Putamen (tissue), 1 donor: ENCODE results near the gene RNF182.
"Not testable (repeated sequence)": the region's sequence is repeated elsewhere in the genome, so short reads cannot be mapped to it uniquely, and the experiment has no call there.

Experiments
- DNase-seq: peaks from one replicate; pipeline ENCODE4 v3.0.0-alpha.2; 2016; ENCODE audit warnings: low spot score

The RNF182 gene

GRCh38 chr6:14001329-14002012 lies 76.7 kb downstream of the RNF182 start:
- DNase-seq, result no peak

GRCh38 chr6:14002176-14002947 lies 77.6 kb downstream of the RNF182 start:
- no peak for DNase-seq

GRCh38 chr6:14004258-14004657 lies 79.5 kb downstream of the RNF182 start:
- DNase-seq, result no peak

- no peak for DNase-seq
These were observed 84.1 kb downstream of the RNF182 start for GRCh38 chr6:14008809-14009208.

GRCh38 chr6:14009431-14009830 lies 84.7 kb downstream of the RNF182 start:
- DNase-seq, result no peak

GRCh38 chr6:14010275-14010674 lies 85.5 kb downstream of the RNF182 start:
- DNase-seq, result no peak

- DNase-seq, result no peak
These were observed 87.7 kb downstream of the RNF182 start for GRCh38 chr6:14012313-14013030.

- no peak for DNase-seq
These were observed 91.2 kb downstream of the RNF182 start for GRCh38 chr6:14015964-14016363.

GRCh38 chr6:14016432-14016831 lies 91.7 kb downstream of the RNF182 start:
- no peak for DNase-seq

- DNase-seq, result no peak
These were observed 92.3 kb downstream of the RNF182 start for GRCh38 chr6:14016935-14017625.

- DNase-seq, result no peak
These were observed 93.1 kb downstream of the RNF182 start for GRCh38 chr6:14017626-14018475.

GRCh38 chr6:14018559-14018958 lies 93.8 kb downstream of the RNF182 start:
- DNase-seq, result not testable (repeated sequence)

GRCh38 chr6:14020551-14020950 lies 95.8 kb downstream of the RNF182 start:
- no peak for DNase-seq

- DNase-seq, result no peak
These were observed 96.7 kb downstream of the RNF182 start for GRCh38 chr6:14021449-14021848.

- no peak for DNase-seq
These were observed 97.9 kb downstream of the RNF182 start for GRCh38 chr6:14022673-14023072.

GRCh38 chr6:14023855-14024254 lies 99.1 kb downstream of the RNF182 start:
- DNase-seq, result no peak

- no peak for DNase-seq
These were observed 100.4 kb downstream of the RNF182 start for GRCh38 chr6:14025160-14025559.

GRCh38 chr6:14026831-14027539 lies 102.2 kb downstream of the RNF182 start:
- no peak for DNase-seq

- no peak for DNase-seq
These were observed 103.9 kb downstream of the RNF182 start for GRCh38 chr6:14028631-14029030.

- DNase-seq, result no peak
These were observed 104.9 kb downstream of the RNF182 start for GRCh38 chr6:14029605-14030004.
